Smooth muscle cell (in vitro differentiated cells): Measurements from ENCODE around the gene MYL7. TPM values are rescaled to one million over a fixed set of nuclear protein-coding genes. Genes with fewer than 3 reads are reported as not detected.
A peak's percentile ranks its signal among the peaks of the same experiment; 100 is the strongest.

Experiments used
- DNase-seq: peaks from one replicate; lab custom pipeline; 2025; ENCODE audit not compliant: unreplicated experiment; lab: John Stamatoyannopoulos, UW
- H2AFZ ChIP-seq: fragments of 200-600 bp; sonication (generic); 2 replicates; pipeline ENCODE4 v1.6.0; 2016; ENCODE audit warnings: antibody characterized with exemption, low read depth, mild to moderate bottlenecking
- H3F3A ChIP-seq: fragments of 200-600 bp; sonication (generic); 2 replicates; pipeline ENCODE4 v1.6.0; 2017; ENCODE audit warnings: antibody characterized with exemption, low read depth
- H3K27ac ChIP-seq: fragments of 200-600 bp; sonication (generic); 2 replicates; pipeline ENCODE4 v1.5.1; 2016; ENCODE audit warnings: low read depth, mild to moderate bottlenecking
- H3K27me3 ChIP-seq: fragments of 200-600 bp; sonication (generic); 2 replicates; pipeline ENCODE4 v1.6.1; 2016; ENCODE audit warnings: low read depth, mild to moderate bottlenecking
- H3K36me3 ChIP-seq: fragments of 200-600 bp; sonication (generic); 2 replicates; pipeline ENCODE4 v1.5.1; 2016; ENCODE audit warnings: low read depth
- H3K4me1 ChIP-seq: fragments of 200-600 bp; sonication (generic); 2 replicates; pipeline ENCODE4 v1.5.1; 2016; ENCODE audit warnings: low read depth
- H3K4me2 ChIP-seq: fragments of 200-600 bp; sonication (generic); 2 replicates; pipeline ENCODE4 v1.6.0; 2016; ENCODE audit warnings: mild to moderate bottlenecking
- H3K4me3 ChIP-seq: fragments of 200-600 bp; sonication (generic); 2 replicates; pipeline ENCODE4 v1.5.1; 2016; ENCODE audit warnings: mild to moderate bottlenecking
- H3K79me2 ChIP-seq: fragments of 200-600 bp; sonication (generic); 2 replicates; pipeline ENCODE4 v1.6.0; 2016; ENCODE audit warnings: low read depth, mild to moderate bottlenecking
- H3K9ac ChIP-seq: fragments of 200-600 bp; sonication (generic); 2 replicates; pipeline ENCODE4 v1.6.0; 2016; ENCODE audit warnings: low read depth
- H3K9me3 ChIP-seq: fragments of 200-600 bp; sonication (generic); replicated peaks from 2 replicates; pipeline ENCODE4 v1.5.1; 2016; ENCODE audit warnings: low read depth
- H4K20me1 ChIP-seq: fragments of 200-600 bp; sonication (generic); 2 replicates; pipeline ENCODE4 v1.6.0; 2016; ENCODE audit warnings: low read depth
- WGBS: methylation state at CpG from one replicate; pipeline ENCODE4 v1.1.7; 2016; ENCODE audit warnings: low lambda C conversion rate; 5-methylcytosine and 5-hydroxymethylcytosine counted together
- polyA plus RNA-seq: library from polyadenylated mRNA; unstranded; fragments of >200 nt; fragmentation: Nextera tagmentation; extraction: Ambion mirVana; gene quantifications from 2 replicates; pipeline ENCODE4 v1.2.1, GENCODE V29; 2016
- small RNA-seq: library from RNA; depleted of rRNA; stranded (forward); fragments of <200 nt; gene quantifications from one replicate; pipeline ENCODE3, GENCODE V24; 2014
- total RNA-seq: library from RNA; depleted of rRNA; stranded (reverse); fragments of >200 nt; gene quantifications from 2 replicates; pipeline ENCODE4 v1.2.3, GENCODE V29; 2014
- TF ChIP-seq, protein P1 (sequence below): fragments of 200-600 bp; sonication (generic); IDR thresholded peaks from 2 replicates; pipeline ENCODE4 v1.5.1; 2017; ENCODE audit warnings: borderline replicate concordance, mild to moderate bottlenecking, antibody characterized with exemption; ENCODE audit not compliant: insufficient read depth, poor library complexity, severe bottlenecking

MYL7 gene
- total and polyA plus RNA-seq, 2 experiments from 2014 or later, result 35.8 to 95.1 TPM

DNA sequence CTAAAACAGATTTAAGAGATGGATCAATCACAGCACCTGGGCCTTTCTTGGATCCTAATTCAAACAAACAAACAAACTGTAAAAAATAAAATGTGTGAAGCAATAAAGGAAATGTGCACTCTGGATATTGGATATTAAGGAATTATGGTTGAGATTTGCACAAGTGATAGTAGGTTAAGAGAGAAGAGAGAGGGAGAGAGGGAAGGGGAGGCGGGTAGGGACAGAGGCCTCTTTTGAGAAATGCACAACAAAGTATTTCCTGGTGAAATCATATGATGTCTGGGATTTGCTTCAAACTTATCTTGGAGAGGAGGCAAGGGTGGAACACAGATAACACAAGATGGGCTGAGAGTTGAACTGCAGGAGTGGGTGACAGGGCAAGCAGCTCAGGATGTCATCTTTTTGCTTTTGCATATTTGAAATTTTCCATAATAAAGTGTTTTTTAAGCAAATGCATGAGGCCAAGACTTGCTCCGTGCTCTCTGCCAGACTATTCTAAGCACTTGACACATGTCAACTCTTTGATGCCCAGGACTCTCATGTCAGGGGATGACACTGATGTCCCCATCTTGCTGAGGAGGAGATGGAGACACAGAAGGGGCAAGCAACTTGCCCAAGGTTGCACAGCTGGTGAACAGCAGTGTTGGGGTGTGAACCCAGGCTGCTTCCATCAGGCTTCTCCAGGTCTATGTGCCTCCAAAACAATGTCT, 46.1 kb downstream of the MYL7 start:
- Histone ChIP-seq H3K27me3 (no peaks in the 10 kb centered on the region), H3K36me3 (no peaks in the 10 kb centered on the region), H3K4me1 (no peaks in the 10 kb centered on the region), H3F3A (peaks cover 5% of the 10 kb centered on the region), H3K9me3 (no peaks in the 10 kb centered on the region), H4K20me1 (no peaks in the 10 kb centered on the region), H3K79me2 (no peaks in the 10 kb centered on the region), H3K4me3 (no peak overlapping the region), H3K27ac (peak overlapping the region; percentile 47), H2AFZ (peak overlapping the region; percentile 84), H3K4me2 (no peak overlapping the region), H3K9ac (no peak overlapping the region)
- TF ChIP-seq, protein P1, sequence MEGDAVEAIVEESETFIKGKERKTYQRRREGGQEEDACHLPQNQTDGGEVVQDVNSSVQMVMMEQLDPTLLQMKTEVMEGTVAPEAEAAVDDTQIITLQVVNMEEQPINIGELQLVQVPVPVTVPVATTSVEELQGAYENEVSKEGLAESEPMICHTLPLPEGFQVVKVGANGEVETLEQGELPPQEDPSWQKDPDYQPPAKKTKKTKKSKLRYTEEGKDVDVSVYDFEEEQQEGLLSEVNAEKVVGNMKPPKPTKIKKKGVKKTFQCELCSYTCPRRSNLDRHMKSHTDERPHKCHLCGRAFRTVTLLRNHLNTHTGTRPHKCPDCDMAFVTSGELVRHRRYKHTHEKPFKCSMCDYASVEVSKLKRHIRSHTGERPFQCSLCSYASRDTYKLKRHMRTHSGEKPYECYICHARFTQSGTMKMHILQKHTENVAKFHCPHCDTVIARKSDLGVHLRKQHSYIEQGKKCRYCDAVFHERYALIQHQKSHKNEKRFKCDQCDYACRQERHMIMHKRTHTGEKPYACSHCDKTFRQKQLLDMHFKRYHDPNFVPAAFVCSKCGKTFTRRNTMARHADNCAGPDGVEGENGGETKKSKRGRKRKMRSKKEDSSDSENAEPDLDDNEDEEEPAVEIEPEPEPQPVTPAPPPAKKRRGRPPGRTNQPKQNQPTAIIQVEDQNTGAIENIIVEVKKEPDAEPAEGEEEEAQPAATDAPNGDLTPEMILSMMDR, result no peak
- WGBS, result 39% methylated on average over 2 of the region's 2 CpGs
- DNase-seq, result no peak

DNA sequence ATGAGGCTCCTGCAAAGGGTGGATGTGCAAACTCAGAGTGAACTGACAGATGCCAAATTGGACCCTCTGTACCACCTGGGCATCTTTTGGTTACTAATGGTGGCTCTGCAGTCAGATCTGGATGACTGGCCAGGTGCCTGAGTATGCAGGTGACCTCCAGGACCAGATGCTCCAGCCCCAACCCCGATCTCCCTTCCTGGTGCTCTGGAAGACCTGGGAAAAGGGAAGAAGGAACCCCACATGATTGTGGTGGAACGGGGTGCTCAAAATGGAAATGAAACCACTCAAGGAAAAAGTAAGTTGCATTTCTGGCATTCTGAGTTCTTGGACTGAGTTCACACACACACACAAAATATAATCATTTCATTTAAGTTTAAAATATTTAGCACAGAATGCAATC, 46.8 kb downstream of the MYL7 start:
- H3K4me1 ChIP-seq, result no peaks in the 10 kb centered on the region
- H3K27me3 ChIP-seq, result no peaks in the 10 kb centered on the region
- H2AFZ ChIP-seq, result peak overlapping the region; percentile 84
- TF ChIP-seq, protein P1, result no peak
- H3K9ac ChIP-seq, result no peak overlapping the region
- no peak overlapping the region for H3K4me2 ChIP-seq
- H3K27ac ChIP-seq, result peak overlapping the region; percentile 47
- no peaks in the 10 kb centered on the region for H3K36me3 ChIP-seq
- DNase-seq, result no peak
- WGBS, result 92% methylated on average over 2 of the region's 2 CpGs
- H4K20me1 ChIP-seq, result no peaks in the 10 kb centered on the region
- H3K79me2 ChIP-seq, result no peaks in the 10 kb centered on the region
- no peak overlapping the region for H3K4me3 ChIP-seq
- H3F3A ChIP-seq, result no peaks in the 10 kb centered on the region
- H3K9me3 ChIP-seq, result no peaks in the 10 kb centered on the region

DNA sequence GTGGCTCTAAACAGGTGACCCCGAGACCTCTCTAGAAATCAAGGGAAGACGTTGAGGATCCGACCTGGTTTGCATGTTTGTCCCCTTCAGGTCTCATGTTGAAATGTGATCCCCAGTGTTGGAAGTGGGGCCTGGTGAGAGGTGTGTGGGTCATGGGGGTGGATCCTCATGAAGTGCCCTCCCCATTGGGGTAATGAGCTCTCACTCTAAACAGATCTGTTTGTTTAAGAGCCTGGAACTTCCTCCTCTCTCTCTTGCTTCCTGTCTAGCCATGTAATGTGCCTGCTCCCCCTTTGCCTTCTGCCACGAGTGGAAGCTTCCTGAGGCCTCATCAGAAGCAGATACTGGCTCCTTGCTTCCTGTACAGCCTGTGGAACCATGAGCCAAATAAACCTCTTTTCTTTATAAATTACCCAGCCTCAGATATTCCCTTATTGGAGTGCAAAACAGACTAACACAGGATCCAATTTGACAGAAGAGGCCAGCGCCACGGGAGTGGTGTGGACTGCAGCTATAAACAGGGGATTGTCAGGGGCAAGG, 48.0 kb downstream of the MYL7 start:
- H4K20me1 ChIP-seq, result no peaks in the 10 kb centered on the region
- no peak for DNase-seq
- H3F3A ChIP-seq, result no peaks in the 10 kb centered on the region
- no peak overlapping the region for H3K4me2 ChIP-seq
- H3K9me3 ChIP-seq, result no peaks in the 10 kb centered on the region
- H3K27ac ChIP-seq, result no peak overlapping the region
- no peak overlapping the region for H2AFZ ChIP-seq
- H3K36me3 ChIP-seq, result no peaks in the 10 kb centered on the region
- no peaks in the 10 kb centered on the region for H3K4me1 ChIP-seq
- H3K4me3 ChIP-seq, result no peak overlapping the region
- WGBS, result 84% methylated on average over 6 of the region's 6 CpGs
- no peak overlapping the region for H3K9ac ChIP-seq
- H3K27me3 ChIP-seq, result no peaks in the 10 kb centered on the region
- TF ChIP-seq, protein P1, result no peak
- H3K79me2 ChIP-seq, result no peaks in the 10 kb centered on the region

Small RNA genes within 50 kb of the gene (small RNA-seq; reads per million reads assigned to genes)
- not detected for gene RNA5SP230

Other genes starting within 250 kb of the MYL7 start
- gene URGCP, start 234.7 kb downstream of the MYL7 start, total RNA-seq, result 24.8 and 34.4 TPM in 2 replicates
- gene URGCP, start 234.7 kb downstream of the MYL7 start, polyA plus RNA-seq, result 20.4 and 23.8 TPM in 2 replicates
- 5.6 and 8.6 TPM in 2 replicates for gene UBE2D4, start 214.9 kb downstream of the MYL7 start, total RNA-seq
- 4.6 and 9.5 TPM in 2 replicates for gene UBE2D4, start 214.9 kb downstream of the MYL7 start, polyA plus RNA-seq
- not detected in 2 replicates for gene SPDYE1, start 143.4 kb downstream of the MYL7 start, total RNA-seq
- gene SPDYE1, start 143.4 kb downstream of the MYL7 start, polyA plus RNA-seq, result 0.15 and 0.74 TPM in 2 replicates
- 47.8 and 55.1 TPM in 2 replicates for gene DBNL, start 96.6 kb downstream of the MYL7 start, total RNA-seq
- 94.5 and 98.4 TPM in 2 replicates for gene DBNL, start 96.6 kb downstream of the MYL7 start, polyA plus RNA-seq
- gene PGAM2, start 75.8 kb downstream of the MYL7 start, total RNA-seq, result 0.54 TPM in 1 of 2 replicates, not detected in the other
- not detected in 2 replicates for gene PGAM2, start 75.8 kb downstream of the MYL7 start, polyA plus RNA-seq
- 4.9 and 5.2 TPM in 2 replicates for gene POLM, start 58.8 kb downstream of the MYL7 start, total RNA-seq
- gene POLM, start 58.8 kb downstream of the MYL7 start, polyA plus RNA-seq, result 9.9 and 10.2 TPM in 2 replicates
- 36.6 and 39.7 TPM in 2 replicates for gene AEBP1, start 37.0 kb downstream of the MYL7 start, total RNA-seq
- gene AEBP1, start 37.0 kb downstream of the MYL7 start, polyA plus RNA-seq, result 141 and 163 TPM in 2 replicates
- gene POLD2, start 17.8 kb downstream of the MYL7 start, total RNA-seq, result 45.5 and 49.1 TPM in 2 replicates
- gene POLD2, start 17.8 kb downstream of the MYL7 start, polyA plus RNA-seq, result 133 and 151 TPM in 2 replicates
- gene GCK, start 48.1 kb upstream of the MYL7 start, total RNA-seq, result 1.6 and 2.7 TPM in 2 replicates
- 5.5 and 7.3 TPM in 2 replicates for gene GCK, start 48.1 kb upstream of the MYL7 start, polyA plus RNA-seq
- gene YKT6, start 59.6 kb upstream of the MYL7 start, total RNA-seq, result 64.2 and 95.9 TPM in 2 replicates
- 86.5 and 87.4 TPM in 2 replicates for gene YKT6, start 59.6 kb upstream of the MYL7 start, polyA plus RNA-seq
- gene CAMK2B, start 184.3 kb upstream of the MYL7 start, total RNA-seq, result not detected in 2 replicates
- gene CAMK2B, start 184.3 kb upstream of the MYL7 start, polyA plus RNA-seq, result not detected in 2 replicates